Cardiac septum (tissue), 1 donor: ENCODE results near the gene BATF2. TPM values are rescaled to one million over a fixed set of nuclear protein-coding genes. Genes with fewer than 3 reads are reported as not detected.
"Not testable (repeated sequence)": the region's sequence is repeated elsewhere in the genome, so short reads cannot be mapped to it uniquely, and the experiment has no call there.

ENCODE experiments used
- DNase-seq: peaks from one replicate; pipeline ENCODE4 v3.0.0-alpha.2; 2020; ENCODE audit warnings: low spot score
- intact Hi-C: fragments of 100-400 bp; cut with DNase I; formaldehyde crosslinking; loops from one replicate; pipeline ENCODE4 v1.14.0; 2022
- total RNA-seq: library from RNA; stranded (reverse); fragmentation: NEBNext Ultra II Directional; extraction: Animal tissue kit (Norgen Biotek cat#: 25700); gene quantifications from one replicate; pipeline ENCODE4 v1.2.1, GENCODE V29; 2021
- donor health status: DM: no; HTN: no; CAD: no.

Gene BATF2
- total RNA-seq, 1 donor from 2014 or later = 0.70 TPM

- DNase-seq = no peak
- intact Hi-C loops = loop anchor here (5.0 kb wide), 3 partner anchors 87 to 167 kb away; partner anchors contain the start of gene ZNHIT2
These were observed 18.0 kb upstream of the BATF2 start for GRCh38 chr11:65014726-65015227.

GRCh38 chr11:65013888-65014725 lies 17.3 kb upstream of the BATF2 start, which contains the start of gene ARL2:
TSS of gene ARL2 (plus strand) at chr11:65014160. CDS start at chr11:65014208, 48 bp downstream.
- intact Hi-C loops = loop anchor here (5.0 kb wide), 3 partner anchors 87 to 167 kb away; partner anchors contain the start of gene ZNHIT2
- peak; percentile 96 for DNase-seq

GRCh38 chr11:65013130-65013887 lies 16.5 kb upstream of the BATF2 start:
- DNase-seq = peak; percentile 96
- intact Hi-C loops = loop anchor here (5.0 kb wide), 3 partner anchors 86 to 166 kb away; partner anchors contain the start of gene ZNHIT2

- DNase-seq = no peak
- intact Hi-C loops = no loop called here
These were observed 12.1 kb upstream of the BATF2 start for GRCh38 chr11:65008873-65009272.

GRCh38 chr11:65008016-65008415 lies 11.2 kb upstream of the BATF2 start:
- DNase-seq = no peak
- intact Hi-C loops = no loop called here

- intact Hi-C loops, DNase-seq: not testable (repeated sequence)
These were observed 7.2 kb upstream of the BATF2 start for GRCh38 chr11:65003968-65004367.

- no peak for DNase-seq
- intact Hi-C loops = no loop called here
These were observed 6.5 kb upstream of the BATF2 start for GRCh38 chr11:65003282-65003681.

- no peak for DNase-seq
- intact Hi-C loops = no loop called here
These were observed 5.9 kb upstream of the BATF2 start for GRCh38 chr11:65002706-65003105.

GRCh38 chr11:64999478-64999877 lies 2.7 kb upstream of the BATF2 start:
- intact Hi-C loops = no loop called here
- DNase-seq = no peak

- intact Hi-C loops = no loop called here
- DNase-seq = no peak
These were observed 2.1 kb upstream of the BATF2 start for GRCh38 chr11:64998690-64999431.

- intact Hi-C loops = no loop called here
- no peak for DNase-seq
These were observed 1.4 kb upstream of the BATF2 start for GRCh38 chr11:64998141-64998540.

GRCh38 chr11:64996327-64996709 lies 453 bp downstream of the BATF2 start:
- intact Hi-C loops = no loop called here
- DNase-seq = no peak

- intact Hi-C loops = no loop called here
- DNase-seq = no peak
These were observed 2.5 kb downstream of the BATF2 start for GRCh38 chr11:64994318-64994717.

- intact Hi-C loops = no loop called here
- DNase-seq = peak; percentile 90
These were observed 6.4 kb downstream of the BATF2 start for GRCh38 chr11:64990222-64990923.

GRCh38 chr11:64989416-64989815 lies 7.4 kb downstream of the BATF2 start:
- DNase-seq = no peak
- intact Hi-C loops = no loop called here

GRCh38 chr11:64987998-64988854 lies 8.5 kb downstream of the BATF2 start:
- intact Hi-C loops = no loop called here
- no peak for DNase-seq

GRCh38 chr11:64983339-64983738 lies 13.4 kb downstream of the BATF2 start:
- intact Hi-C loops, DNase-seq: not testable (repeated sequence)

GRCh38 chr11:64976651-64977050 lies 20.1 kb downstream of the BATF2 start:
- DNase-seq = no peak
- intact Hi-C loops = no loop called here
